CD1c-positive myeloid dendritic cell (primary cell): Measurements from ENCODE around the gene IL23R.

Source experiments
- DNase-seq: peaks from one replicate; pipeline ENCODE4 v3.0.0-alpha.2; 2016; ENCODE audit errors: extremely low spot score

The IL23R gene

GRCh38 chr1:67239738-67240137 lies 73.5 kb downstream of the IL23R start:
- DNase-seq = no peak

- DNase-seq = no peak
Observed at GRCh38 chr1:67241200-67241746, 75.0 kb downstream of the IL23R start.

- DNase-seq = no peak
Observed at GRCh38 chr1:67242016-67242415, 75.8 kb downstream of the IL23R start.

DNA sequence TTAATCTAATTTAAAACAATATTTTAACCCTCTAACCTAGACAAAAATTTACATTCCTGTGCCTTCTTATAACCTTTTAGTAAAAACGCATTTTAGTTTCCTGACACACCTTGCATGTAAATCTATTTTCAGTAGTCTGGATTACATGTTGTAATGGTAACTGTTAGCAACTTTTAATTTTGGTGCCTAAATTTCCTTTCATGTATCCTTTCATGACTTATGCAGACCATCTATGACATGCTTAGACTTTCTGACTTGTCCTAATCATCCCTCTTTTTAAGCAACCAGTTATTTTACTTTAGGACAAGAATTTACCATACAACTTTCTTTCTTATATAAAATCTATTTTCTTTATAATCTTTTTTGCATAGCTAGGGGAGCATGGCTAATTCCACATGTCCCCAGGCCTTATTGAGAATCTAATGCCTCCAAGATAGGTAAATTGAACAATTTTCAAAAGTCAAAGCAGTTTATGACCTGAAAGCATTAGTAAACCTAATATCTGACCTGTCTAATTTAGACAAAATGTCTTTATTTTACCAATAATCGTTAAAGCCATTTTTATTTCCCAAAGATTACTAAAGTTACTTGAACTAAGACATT lies 83.9 kb downstream of the IL23R start:
- no peak for DNase-seq

DNA sequence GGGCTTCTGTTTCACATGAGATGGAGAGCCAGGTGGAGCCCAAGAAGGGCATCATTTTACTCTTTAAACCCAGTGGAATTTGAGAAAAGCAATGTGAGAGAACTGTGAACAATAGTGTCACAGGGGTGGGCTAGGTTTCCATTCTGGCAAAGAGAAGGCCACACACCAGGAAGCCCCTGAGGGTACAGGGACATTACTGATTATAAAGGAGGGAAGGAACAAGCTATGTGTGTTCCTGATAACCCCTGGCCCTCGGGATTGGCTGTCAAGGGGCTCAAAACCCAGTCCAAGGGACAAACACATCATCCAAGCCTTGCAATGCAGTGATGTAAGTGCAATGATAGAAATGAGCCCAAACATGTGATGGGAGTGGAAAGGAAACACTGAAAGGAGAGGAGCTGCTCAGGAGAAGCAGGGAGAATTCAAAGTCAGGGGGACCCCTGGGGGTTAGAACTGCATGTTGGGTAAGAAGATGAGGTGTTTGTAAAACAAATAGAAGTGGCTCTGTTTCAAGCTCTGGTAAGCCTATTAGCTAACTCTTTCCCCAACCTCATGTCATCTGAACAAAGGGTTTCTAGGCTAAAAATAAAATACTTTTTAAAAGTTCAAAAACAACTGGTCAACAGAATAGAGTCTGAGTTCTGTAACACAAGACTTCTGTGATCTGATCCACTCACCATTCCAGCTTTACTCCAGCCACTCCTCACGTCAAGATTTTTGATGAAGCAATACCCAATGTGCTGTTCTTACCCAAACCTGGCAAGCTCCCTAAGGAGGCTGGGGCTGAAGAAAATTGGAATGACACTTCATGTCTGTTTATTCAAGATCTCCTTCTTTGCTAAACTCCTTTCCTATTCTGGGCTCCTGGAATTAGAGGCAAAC lies 90.3 kb downstream of the IL23R start:
- DNase-seq = no peak

- DNase-seq = no peak
Observed at GRCh38 chr1:67257173-67257535, 90.9 kb downstream of the IL23R start.

DNA sequence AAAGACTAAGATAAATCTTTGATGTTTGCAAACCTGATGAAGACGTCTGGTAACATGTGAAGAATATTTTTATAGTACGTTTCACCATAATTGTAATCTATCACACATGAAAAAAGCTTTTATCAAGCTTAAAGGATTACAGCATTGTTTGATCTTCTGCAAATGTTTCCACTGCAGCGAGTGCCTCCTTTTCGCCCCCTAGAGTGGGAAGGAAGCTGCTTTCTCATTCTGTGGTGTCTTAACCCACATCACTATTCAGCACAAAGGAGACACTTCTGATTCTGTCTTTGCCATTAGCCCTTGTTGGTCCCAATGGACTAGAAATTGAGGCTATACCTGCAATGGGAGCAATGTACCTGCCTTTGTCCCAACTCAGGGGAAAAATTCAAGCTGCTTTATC lies 95.4 kb downstream of the IL23R start:
- no peak for DNase-seq

GRCh38 chr1:67262735-67263134 lies 96.5 kb downstream of the IL23R start:
- DNase-seq = no peak

GRCh38 chr1:67264152-67264551 lies 97.9 kb downstream of the IL23R start:
- no peak for DNase-seq

- DNase-seq = no peak
Observed at GRCh38 chr1:67264899-67265298, 98.6 kb downstream of the IL23R start.

- no peak for DNase-seq
Observed at GRCh38 chr1:67269061-67269460, 102.8 kb downstream of the IL23R start.

DNA sequence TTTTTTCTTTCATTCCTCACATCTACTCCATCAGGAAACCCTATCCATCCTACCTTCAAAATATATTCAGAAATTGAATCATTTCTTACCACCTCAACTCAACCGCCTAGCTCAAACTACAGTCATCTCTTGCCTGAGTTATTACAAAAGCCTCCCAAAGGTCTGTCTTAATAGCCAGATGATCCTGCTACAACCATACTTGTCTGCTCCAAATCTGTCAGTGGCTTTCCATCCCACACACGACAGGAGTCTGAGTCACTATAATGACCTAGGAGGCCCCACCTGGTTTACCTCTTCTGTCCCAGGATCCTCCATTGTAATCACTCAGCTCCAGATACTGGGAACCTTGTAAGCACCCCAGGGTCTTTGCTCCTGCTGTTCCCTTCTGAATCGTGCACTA lies 104.3 kb downstream of the IL23R start:
- no peak for DNase-seq

DNA sequence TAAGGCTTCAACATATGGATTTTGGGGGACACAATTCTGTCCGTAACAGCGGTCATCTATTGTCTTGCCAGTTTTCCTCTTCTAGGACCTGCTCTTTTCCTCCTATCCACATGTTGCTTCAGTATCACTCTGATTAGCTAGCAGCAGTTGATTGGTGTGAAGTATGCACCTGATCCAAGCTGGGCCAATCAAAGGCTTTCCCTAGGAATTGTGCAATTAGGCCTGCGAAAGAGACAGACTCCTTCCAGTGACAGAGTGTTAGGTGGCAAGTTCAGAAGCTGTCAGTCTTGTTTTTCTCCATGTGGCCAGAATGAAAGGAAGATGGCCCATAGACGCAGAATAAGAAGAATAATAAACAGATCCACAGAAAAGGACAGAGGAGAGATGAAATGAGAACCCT lies 107.3 kb downstream of the IL23R start:
- DNase-seq = no peak

- DNase-seq = no peak
Observed at GRCh38 chr1:67274623-67275325, 108.5 kb downstream of the IL23R start.

DNA sequence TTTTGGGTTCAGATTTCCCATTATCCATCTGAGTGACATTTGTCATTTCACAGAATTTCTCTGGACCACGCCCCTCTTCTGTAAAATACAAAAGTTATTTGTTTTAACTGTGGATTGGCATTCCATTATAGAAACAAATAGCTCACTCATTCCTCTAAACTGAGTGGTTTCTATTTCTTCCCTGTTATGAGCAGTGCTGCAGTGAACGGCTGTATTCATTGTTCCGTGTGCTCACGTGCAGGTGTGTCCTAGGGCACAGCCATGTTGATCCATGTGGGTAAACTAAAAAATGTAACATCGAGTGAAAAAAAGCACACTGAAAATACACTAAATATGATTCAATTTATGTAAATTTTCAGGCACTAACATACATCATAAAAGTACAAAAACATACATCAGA lies 114.4 kb downstream of the IL23R start:
- no peak for DNase-seq

GRCh38 chr1:67281244-67281643 lies 115.0 kb downstream of the IL23R start:
- DNase-seq = no peak

GRCh38 chr1:67285780-67286488 lies 119.7 kb downstream of the IL23R start:
- DNase-seq = no peak

- no peak for DNase-seq
Observed at GRCh38 chr1:67290236-67290635, 124.0 kb downstream of the IL23R start.

DNA sequence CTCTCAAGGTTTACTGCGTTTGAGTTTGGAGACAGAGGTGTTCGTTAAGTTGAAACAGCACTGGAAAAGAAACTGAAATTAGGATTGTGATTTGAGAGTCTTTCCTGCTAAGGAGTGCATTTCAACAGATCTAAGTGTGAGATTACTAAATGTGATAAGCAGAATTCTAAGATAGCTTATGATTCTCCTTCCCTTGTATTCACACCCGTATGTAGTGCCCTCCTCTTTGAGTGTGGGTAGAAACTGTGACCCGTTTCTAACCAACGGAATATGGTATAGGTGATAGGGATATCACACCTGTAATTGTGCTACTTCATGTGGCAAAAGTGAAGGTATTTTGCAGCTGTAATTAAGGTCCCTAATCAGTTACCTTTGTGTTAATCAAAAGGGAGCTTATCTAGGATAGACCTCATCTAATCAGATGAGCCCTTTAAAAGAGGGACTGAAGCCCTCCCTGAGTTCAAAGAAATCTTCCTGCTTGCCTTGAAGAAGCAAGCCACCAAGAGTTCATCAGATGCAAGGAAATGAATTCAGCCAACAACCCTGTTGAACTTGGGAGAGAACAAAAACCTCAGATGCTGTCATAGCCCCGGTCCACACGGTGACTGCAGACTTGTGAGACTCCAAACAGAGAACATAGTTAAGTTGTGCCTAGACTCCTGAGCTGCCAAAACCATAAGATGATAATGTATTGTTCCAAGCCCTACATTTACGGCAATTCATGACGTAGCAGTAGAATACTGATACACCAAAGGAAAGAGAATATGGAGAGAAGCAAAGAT lies 128.8 kb downstream of the IL23R start:
- no peak for DNase-seq

- no peak for DNase-seq
Observed at GRCh38 chr1:67298762-67299161, 132.5 kb downstream of the IL23R start.

- DNase-seq = no peak
Observed at GRCh38 chr1:67299296-67299695, 133.0 kb downstream of the IL23R start.
